Measurements from ENCODE around the gene PECR. TPM values are rescaled to one million over a fixed set of nuclear protein-coding genes. Genes with fewer than 3 reads are reported as not detected.

Gene PECR
- total RNA-seq, 6 experiments from 2014 or later, result 43.4 to 115 (median 80.3) TPM

DNA sequence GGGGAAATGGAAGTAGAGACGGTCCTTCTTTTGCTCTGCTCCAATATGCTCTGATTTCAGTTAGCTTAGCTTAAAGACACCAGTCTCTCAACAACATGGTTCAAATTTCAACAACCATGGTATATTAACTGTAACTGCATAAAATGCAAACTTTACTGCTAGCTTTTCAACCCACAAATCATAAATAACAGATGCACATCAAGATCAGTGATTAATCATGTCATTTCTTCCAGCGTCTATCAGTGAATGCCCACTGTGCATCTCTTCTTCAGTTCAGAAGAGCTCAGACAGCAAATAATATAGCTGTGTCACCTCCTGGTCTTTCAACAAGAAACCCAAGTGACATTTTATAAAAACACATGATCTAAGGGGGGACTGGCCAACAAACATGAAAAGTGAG lies 12.6 kb downstream of the PECR start:
- Histone ChIP-seq H3K27ac (no peak overlapping the region), H3K4me3 (no peak overlapping the region), H3K4me1 (peaks cover 0 to 71% (median 33%) of the 10 kb centered on the region in 4 donors), H3K36me3 (peaks cover 0 to 43% (median 12%) of the 10 kb centered on the region in 4 donors), H3K9me3 (no peaks in the 10 kb centered on the region), H3K27me3 (no peaks in the 10 kb centered on the region)
- 89% methylated on average over 2 of the region's 2 CpGs for WGBS (ENCODE audit: insufficient coverage, low coverage, low lambda C conversion rate, missing lambda C conversion rate)
- TF ChIP-seq POLR2A (IDR thresholded peaks at IDR 0.05) (no peak), CTCF (IDR thresholded peaks at IDR 0.05) (no peak)
- ATAC-seq (no peak), DNase-seq (no peak)
- intact Hi-C loops (cut with DNase I), result no loop called here

- Histone ChIP-seq H3K27ac (no peak overlapping the region), H3K36me3 (peaks cover 0 to 44% (median 17%) of the 10 kb centered on the region in 4 donors), H3K4me3 (no peak overlapping the region), H3K4me1 (peaks cover 0 to 49% (median 22%) of the 10 kb centered on the region in 4 donors), H3K27me3 (no peaks in the 10 kb centered on the region), H3K9me3 (no peaks in the 10 kb centered on the region)
- TF ChIP-seq CTCF (IDR thresholded peaks at IDR 0.05), result no peak
- TF ChIP-seq POLR2A (IDR thresholded peaks at IDR 0.05), result no peak
- 64% methylated on average over 5 of the region's 5 CpGs for WGBS (ENCODE audit: insufficient coverage, low coverage, low lambda C conversion rate, missing lambda C conversion rate)
- DNase-seq, result no peak
- peak in 2 of 4 donors; percentile 27 to 42 for ATAC-seq
- intact Hi-C loops (cut with DNase I), result no loop called here
Observed at GRCh38 chr2:216066230-216066629, 15.4 kb downstream of the PECR start.

GRCh38 chr2:216064665-216065064 lies 16.9 kb downstream of the PECR start:
- Histone ChIP-seq H3K27me3 (no peaks in the 10 kb centered on the region), H3K36me3 (peaks cover 0 to 54% (median 17%) of the 10 kb centered on the region in 4 donors), H3K27ac (no peak overlapping the region), H3K4me1 (peaks cover 0 to 42% (median 15%) of the 10 kb centered on the region in 4 donors), H3K4me3 (no peak overlapping the region), H3K9me3 (no peaks in the 10 kb centered on the region)
- ATAC-seq (no peak), DNase-seq (no peak)
- intact Hi-C loops (cut with DNase I), result no loop called here
- TF ChIP-seq POLR2A (IDR thresholded peaks at IDR 0.05) (no peak), CTCF (IDR thresholded peaks at IDR 0.05) (no peak)
- WGBS (ENCODE audit: insufficient coverage, low coverage, low lambda C conversion rate, missing lambda C conversion rate), result 35% methylated on average over 1 of the region's 1 CpG

DNA sequence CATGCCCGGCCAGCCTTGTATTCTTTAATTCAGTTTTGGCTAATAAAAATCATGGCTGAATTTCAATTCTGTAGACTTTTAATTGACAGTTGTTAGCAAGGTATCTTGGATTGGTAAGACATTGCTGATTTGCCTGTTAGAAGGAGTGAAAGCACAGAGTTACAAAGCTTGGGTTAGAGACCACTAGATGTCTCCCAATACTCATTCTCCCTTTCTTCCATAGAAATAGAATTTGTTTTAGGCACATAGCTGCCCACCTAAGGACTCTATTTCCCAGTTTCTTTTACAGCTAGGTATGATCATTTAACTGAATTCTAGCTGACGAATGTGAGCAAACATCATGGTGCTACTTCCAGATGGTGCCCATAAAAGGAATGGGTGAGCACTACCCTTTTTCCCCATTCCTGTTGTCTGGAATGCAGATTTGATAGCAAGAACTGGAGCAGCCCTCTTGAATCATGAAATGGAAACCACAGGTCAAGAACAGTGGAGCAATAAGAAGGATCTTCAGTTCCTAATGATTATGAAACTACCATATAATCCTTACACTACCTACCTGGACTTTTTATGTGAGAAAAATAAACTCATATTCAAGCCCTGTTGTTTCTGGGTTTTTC lies 17.5 kb downstream of the PECR start:
- intact Hi-C loops (cut with DNase I), result no loop called here
- TF ChIP-seq POLR2A (IDR thresholded peaks at IDR 0.05) (no peak), CTCF (IDR thresholded peaks at IDR 0.05) (peak in 1 of 4 donors; percentile 14)
- ATAC-seq (peak in 1 of 4 donors; percentile 12), DNase-seq (no peak)
- H3K27me3 ChIP-seq, result no peaks in the 10 kb centered on the region
- H3K27ac ChIP-seq, result no peak overlapping the region
- 90% methylated on average over 1 of the region's 2 CpGs for WGBS (ENCODE audit: insufficient coverage, low coverage, low lambda C conversion rate, missing lambda C conversion rate)
- peaks cover 0 to 47% (median 15%) of the 10 kb centered on the region in 4 donors for H3K4me1 ChIP-seq
- H3K9me3 ChIP-seq, result no peaks in the 10 kb centered on the region
- H3K4me3 ChIP-seq, result no peak overlapping the region
- H3K36me3 ChIP-seq, result peaks cover 0 to 60% (median 17%) of the 10 kb centered on the region in 4 donors

All from right lobe of liver (tissue), 6 donors.